Neural progenitor cell (in vitro differentiated cells): ENCODE results near the gene NEK8. TPM values are rescaled to one million over a fixed set of nuclear protein-coding genes. Genes with fewer than 3 reads are reported as not detected.

Experiments used
- DNase-seq: peaks from one replicate; pipeline ENCODE4 v3.0.0-alpha.2; 2016; ENCODE audit warnings: low spot score
- H2AFZ ChIP-seq: fragments of 200-600 bp; sonication (generic); replicated peaks from 2 replicates; pipeline ENCODE4 v1.6.1; 2016; ENCODE audit warnings: antibody characterized with exemption
- H3F3A ChIP-seq: fragments of 200-600 bp; sonication (generic); 2 replicates; pipeline ENCODE4 v1.6.1; 2016; ENCODE audit warnings: antibody characterized with exemption, low read depth
- H3K27ac ChIP-seq: fragments of 200-600 bp; sonication (generic); 2 replicates; pipeline ENCODE4 v1.5.1; 2016; ENCODE audit warnings: mild to moderate bottlenecking
- H3K27me3 ChIP-seq: fragments of 200-600 bp; sonication (generic); 2 replicates; pipeline ENCODE4 v1.6.1; 2016; ENCODE audit warnings: mild to moderate bottlenecking, moderate library complexity
- H3K36me3 ChIP-seq: fragments of 200-600 bp; sonication (generic); 2 replicates; pipeline ENCODE4 v1.5.1; 2016
- H3K4me1 ChIP-seq: fragments of 200-600 bp; sonication (generic); 2 replicates; pipeline ENCODE4 v1.6.1; 2016; ENCODE audit warnings: mixed run types
- H3K4me2 ChIP-seq: fragments of 200-600 bp; sonication (generic); 2 replicates; pipeline ENCODE4 v1.6.1; 2016
- H3K4me3 ChIP-seq: fragments of 200-600 bp; sonication (generic); 2 replicates; pipeline ENCODE4 v1.5.1; 2016
- H3K79me2 ChIP-seq: fragments of 200-600 bp; sonication (generic); 2 replicates; pipeline ENCODE4 v1.6.1; 2016; ENCODE audit warnings: low read depth
- H3K9ac ChIP-seq: fragments of 200-600 bp; sonication (generic); 2 replicates; pipeline ENCODE4 v1.6.1; 2016
- H3K9me3 ChIP-seq: fragments of 200-600 bp; sonication (generic); 2 replicates; pipeline ENCODE4 v1.5.1; 2016; ENCODE audit warnings: low read depth
- H4K20me1 ChIP-seq: fragments of 200-600 bp; sonication (generic); 2 replicates; pipeline ENCODE4 v1.6.1; 2016; ENCODE audit warnings: low read depth
- H3K27ac Mint-ChIP-seq: 3 replicates; pipeline ENCODE4 v1.8.0; 2021; ENCODE audit warnings: mixed read lengths
- H3K27me3 Mint-ChIP-seq: 2 replicates; pipeline ENCODE4 v1.8.0; 2022; ENCODE audit warnings: low read depth, mild to moderate bottlenecking, inconsistent platforms, moderate library complexity, mixed read lengths; ENCODE audit not compliant: insufficient read depth
- H3K36me3 Mint-ChIP-seq: 3 replicates; pipeline ENCODE4 v1.8.0; 2021; ENCODE audit warnings: mixed read lengths
- H3K4me1 Mint-ChIP-seq: 3 replicates; pipeline ENCODE4 v1.8.0; 2021; ENCODE audit warnings: mixed read lengths
- H3K4me3 Mint-ChIP-seq: 3 replicates; pipeline ENCODE4 v1.8.0; 2021; ENCODE audit warnings: mild to moderate bottlenecking, moderate library complexity, mixed read lengths
- H3K9me3 Mint-ChIP-seq: 3 replicates; pipeline ENCODE4 v1.8.0; 2020; ENCODE audit warnings: mixed read lengths
- CTCF ChIP-seq: fragments of 200-600 bp; sonication (generic); IDR thresholded peaks from 2 replicates; pipeline ENCODE4 v1.5.1; 2017; ENCODE audit warnings: antibody characterized with exemption, mild to moderate bottlenecking
- EZH2 ChIP-seq: fragments of 200-600 bp; sonication (generic); IDR thresholded peaks from 2 replicates; pipeline ENCODE4 v1.6.1; 2017; ENCODE audit warnings: antibody characterized with exemption, mild to moderate bottlenecking, moderate library complexity
- EZH2phosphoT487 ChIP-seq: fragments of 200-600 bp; sonication (generic); IDR thresholded peaks from 2 replicates; pipeline ENCODE4 v1.6.1; 2017; ENCODE audit warnings: antibody characterized with exemption
- small RNA-seq: library from RNA; depleted of rRNA; stranded (forward); fragments of <200 nt; gene quantifications from one replicate; pipeline ENCODE3, GENCODE V24; 2015
- total RNA-seq: library from RNA; depleted of rRNA; stranded (reverse); fragments of >200 nt; gene quantifications from 2 replicates; pipeline ENCODE4 v1.2.3, GENCODE V29; 2015; ENCODE audit warnings: low replicate concordance

Gene NEK8
- total RNA-seq, 1 donor from 2014 or later: 3.7 TPM

DNA sequence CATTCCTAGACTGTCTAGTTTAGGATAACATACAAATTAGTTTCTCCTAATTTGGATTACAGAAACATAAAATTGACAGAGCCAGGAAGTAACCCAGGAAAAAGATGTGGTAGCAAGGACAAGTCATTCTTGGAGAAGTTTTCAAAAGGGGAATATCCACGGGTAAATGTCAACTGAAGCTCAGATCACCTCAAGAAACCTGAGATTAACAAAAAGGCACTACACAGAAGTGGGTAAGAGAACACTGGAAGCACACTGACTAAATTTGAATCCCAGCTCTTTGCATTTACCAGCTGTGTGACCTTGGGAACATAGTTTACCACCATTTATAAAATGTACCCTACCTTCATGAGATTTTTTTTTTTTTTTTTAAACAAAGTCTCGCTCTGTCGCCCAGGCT, 54.6 kb downstream of the NEK8 start:
- no peak overlapping the region for H2AFZ ChIP-seq
- H3K4me1 ChIP-seq: no peaks in the 10 kb centered on the region
- no peaks in the 10 kb centered on the region for H3K36me3 ChIP-seq
- H3K36me3 Mint-ChIP-seq: peaks cover 17% of the 10 kb centered on the region
- H3K27ac ChIP-seq: no peak overlapping the region
- H4K20me1 ChIP-seq: peaks cover 30% of the 10 kb centered on the region
- H3F3A ChIP-seq: no peaks in the 10 kb centered on the region
- peaks cover 72% of the 10 kb centered on the region for H3K79me2 ChIP-seq
- no peak overlapping the region for H3K9ac ChIP-seq
- H3K4me1 Mint-ChIP-seq: no peaks in the 10 kb centered on the region
- no peak overlapping the region for H3K4me2 ChIP-seq
- H3K9me3 ChIP-seq: no peaks in the 10 kb centered on the region
- no peak for TF ChIP-seq EZH2phosphoT487
- no peak for TF ChIP-seq CTCF
- no peak for TF ChIP-seq EZH2
- peaks cover 3% of the 10 kb centered on the region for H3K9me3 Mint-ChIP-seq
- H3K27me3 ChIP-seq: no peaks in the 10 kb centered on the region
- no peak overlapping the region for H3K4me3 Mint-ChIP-seq
- no peak overlapping the region for H3K4me3 ChIP-seq
- H3K27ac Mint-ChIP-seq: no peak overlapping the region
- DNase-seq: no peak
- no peaks in the 10 kb centered on the region for H3K27me3 Mint-ChIP-seq

DNA sequence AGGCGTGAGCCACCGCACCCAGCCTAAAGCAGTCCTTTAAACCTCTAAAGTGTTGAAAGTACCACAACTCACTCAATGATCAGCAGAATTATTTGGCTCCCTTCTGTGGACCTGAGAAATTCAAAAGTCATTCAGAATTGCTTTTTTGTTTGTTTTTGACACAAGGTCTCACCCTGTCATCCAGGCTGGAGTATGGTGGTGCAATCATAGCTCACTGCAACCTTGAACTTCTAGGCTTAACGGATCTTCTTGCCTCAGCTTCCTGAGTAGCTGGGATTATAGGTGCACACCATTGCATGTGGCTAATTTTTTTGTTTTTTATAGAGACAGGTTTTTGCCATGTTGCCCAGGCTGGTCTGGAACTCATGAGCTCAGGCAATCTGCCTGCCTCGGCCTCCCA, 59.5 kb downstream of the NEK8 start:
- no peak overlapping the region for H2AFZ ChIP-seq
- DNase-seq: no peak
- H3K4me1 ChIP-seq: no peaks in the 10 kb centered on the region
- H3K79me2 ChIP-seq: peaks cover 76% of the 10 kb centered on the region
- Mint-ChIP-seq H3K27me3 (no peaks in the 10 kb centered on the region), H3K27ac (no peak overlapping the region), H3K9me3 (no peaks in the 10 kb centered on the region), H3K36me3 (peaks cover 1% of the 10 kb centered on the region), H3K4me1 (no peaks in the 10 kb centered on the region), H3K4me3 (no peak overlapping the region)
- TF ChIP-seq EZH2phosphoT487: no peak
- TF ChIP-seq EZH2: no peak
- no peak for TF ChIP-seq CTCF
- no peak overlapping the region for H3K27ac ChIP-seq
- H3K9ac ChIP-seq: no peak overlapping the region
- H3K4me2 ChIP-seq: no peak overlapping the region
- peaks cover 35% of the 10 kb centered on the region for H4K20me1 ChIP-seq
- no peaks in the 10 kb centered on the region for H3F3A ChIP-seq
- no peaks in the 10 kb centered on the region for H3K27me3 ChIP-seq
- H3K9me3 ChIP-seq: no peaks in the 10 kb centered on the region
- H3K36me3 ChIP-seq: no peaks in the 10 kb centered on the region
- no peak overlapping the region for H3K4me3 ChIP-seq

Small RNAs within 50 kb of the gene (small RNA-seq; reads per million reads assigned to genes)
- gene SNORD42A: not detected
- not detected for gene SNORD42B
- not detected for gene SNORD4A
- not detected for gene SNORD4B

Other genes with a start within 250 kb of the NEK8 start
- gene FOXN1, start 222.4 kb upstream of the NEK8 start, total RNA-seq: not detected in 2 replicates
- 61.4 and 103 TPM in 2 replicates for gene UNC119, start 176.2 kb upstream of the NEK8 start, total RNA-seq
- gene PIGS, start 157.3 kb upstream of the NEK8 start, total RNA-seq: 15.2 and 39.5 TPM in 2 replicates
- gene ALDOC, start 151.9 kb upstream of the NEK8 start, total RNA-seq: 38.6 and 66.6 TPM in 2 replicates
- gene SPAG5, start 129.8 kb upstream of the NEK8 start, total RNA-seq: 141 TPM in 2 replicates
- gene RSKR, start 114.6 kb upstream of the NEK8 start, total RNA-seq: 26.5 and 31.8 TPM in 2 replicates
- gene BLTP2, start 83.6 kb upstream of the NEK8 start, total RNA-seq: 91.2 and 130 TPM in 2 replicates
- 34.3 and 62.7 TPM in 2 replicates for gene SDF2, start 66.9 kb upstream of the NEK8 start, total RNA-seq
- gene SUPT6H, start 66.6 kb upstream of the NEK8 start, total RNA-seq: 29.9 and 38.6 TPM in 2 replicates
- gene PROCA1, start 16.9 kb upstream of the NEK8 start, total RNA-seq: 12.5 and 32.7 TPM in 2 replicates
- gene RAB34, start 10.9 kb upstream of the NEK8 start, total RNA-seq: 82.8 and 133 TPM in 2 replicates
- 581 and 932 TPM in 2 replicates for gene RPL23A, start 8.8 kb upstream of the NEK8 start, total RNA-seq
- 10.0 and 13.4 TPM in 2 replicates for gene TLCD1, start 2.6 kb upstream of the NEK8 start, total RNA-seq
- gene TRAF4, start 15.2 kb downstream of the NEK8 start, total RNA-seq: 32.2 and 94.1 TPM in 2 replicates
- 7.1 and 17.7 TPM in 2 replicates for gene FAM222B, start 114.0 kb downstream of the NEK8 start, total RNA-seq
- 25.8 and 44.8 TPM in 2 replicates for gene ERAL1, start 126.2 kb downstream of the NEK8 start, total RNA-seq
- gene FLOT2, start 168.9 kb downstream of the NEK8 start, total RNA-seq: 84.0 and 131 TPM in 2 replicates
- 25.6 and 36.0 TPM in 2 replicates for gene DHRS13, start 174.3 kb downstream of the NEK8 start, total RNA-seq
- 49.1 and 54.3 TPM in 2 replicates for gene PHF12, start 222.7 kb downstream of the NEK8 start, total RNA-seq